GM12891 (cell line): Measurements from ENCODE around the gene IL36A.

Source experiments
- POLR2A ChIP-seq: IDR thresholded peaks from 2 replicates; pipeline ENCODE4 v1.6.1; 2011; ENCODE audit warnings: low read depth, low read length, control low read depth
- POLR2AphosphoS5 ChIP-seq: IDR thresholded peaks from 2 replicates; pipeline ENCODE4 v1.6.1; 2011; ENCODE audit warnings: low read depth, low read length, control low read depth

GRCh38 chr2:112962308-112963175 is 42.7 kb upstream of the IL36A start:
- no peak for TF ChIP-seq POLR2AphosphoS5
- TF ChIP-seq POLR2A, result no peak
